ENCODE measurements around the gene CLMN. TPM values are rescaled to one million over a fixed set of nuclear protein-coding genes. Genes with fewer than 3 reads are reported as not detected.

CLMN gene
- total and polyA plus RNA-seq, 2 of the 4 experiments (the other 2 are of a cell fraction), result 0.10 to 0.18 TPM

- Histone ChIP-seq H3K79me1 (ENCODE audit: low read depth in 1 of 2, low read length in 2 of 2) (no peaks in the 10 kb centered on the region), H2BK20ac (ENCODE audit: low read depth, low read length) (no peak overlapping the region), H4K5ac (ENCODE audit: low read depth, low read length) (no peak overlapping the region), H3K4me2 (ENCODE audit: low read depth, low read length) (no peak overlapping the region), H3K14ac (replicated peaks; ENCODE audit: low read depth, low read length) (no peak overlapping the region), H4K20me1 (ENCODE audit: insufficient read depth, low read length) (no peaks in the 10 kb centered on the region), H3K4ac (ENCODE audit: low read depth, low read length) (no peak overlapping the region), H3K4me1 (ENCODE audit: control insufficient read depth, insufficient read depth, low read length) (peaks cover 2% of the 10 kb centered on the region; the same call in 1 of the 2 replicates), H3K56ac (ENCODE audit: extremely low read depth, insufficient read depth, low read length) (no peak overlapping the region), H3K4me3 (ENCODE audit: insufficient read depth, low read depth, low read length) (no peak overlapping the region), H3K9me3 (ENCODE audit: control insufficient read depth, insufficient read depth, low read length) (no peaks in the 10 kb centered on the region; the same call in 1 of the 2 replicates), H3K36me3 (ENCODE audit: control insufficient read depth, insufficient read depth, low read length) (no peaks in the 10 kb centered on the region), H2BK5ac (ENCODE audit: low read depth, low read length, poor library complexity, severe bottlenecking) (no peak overlapping the region), H4K91ac (ENCODE audit: insufficient read depth, low read depth, low read length) (no peak overlapping the region), H3K27me3 (ENCODE audit: control insufficient read depth, insufficient read depth, low read length) (peaks cover 4% of the 10 kb centered on the region; the same call in 1 of the 2 replicates), H2AK9ac (replicated peaks; ENCODE audit: low read depth, low read length, poor library complexity) (no peak overlapping the region), H2AFZ (replicated peaks; ENCODE audit: low read length, poor library complexity) (no peak overlapping the region), H3K9ac (ENCODE audit: low read depth, low read length) (no peak overlapping the region), H3K9me1 (ENCODE audit: insufficient read depth, low read length) (no peaks in the 10 kb centered on the region), H3K23ac (ENCODE audit: low read depth, low read length) (no peak overlapping the region), H4K8ac (ENCODE audit: low read depth in 2 of 2, low read length in 2 of 2) (no peak overlapping the region), H2AK5ac (ENCODE audit: low read depth, low read length) (no peak overlapping the region), H2BK15ac (ENCODE audit: low read depth, low read length) (no peak overlapping the region), H3K27ac (ENCODE audit: insufficient read depth, low read length) (no peak overlapping the region), H3K18ac (ENCODE audit: low read depth, low read length) (no peak overlapping the region), H2BK120ac (ENCODE audit: low read depth, low read length) (no peak overlapping the region)
- dilution Hi-C loops (cut with HindIII; ENCODE audit: low sequenced_read_pairs, unreplicated experiment) (no loop called here), intact Hi-C loops (cut with micrococcal nuclease) (no loop called here), in situ Hi-C loops (cut with MboI; ENCODE audit: low sequenced_read_pairs) (no loop called here)
- 47% methylated on average over 3 of the region's 10 CpGs; no CpG with 5 or more reads in 1 of the 2 experiments for WGBS, 2 experiments (ENCODE audit: extremely low coverage in 2 of 2, insufficient read length in 1 of 2)
- BruUV-seq (replicated peaks), result no TSS peak
- ChIA-PET CTCF (no interaction called here), POLR2A (ENCODE audit: unreplicated experiment) (no interaction called here)
- TF ChIP-seq, protein P1, sequence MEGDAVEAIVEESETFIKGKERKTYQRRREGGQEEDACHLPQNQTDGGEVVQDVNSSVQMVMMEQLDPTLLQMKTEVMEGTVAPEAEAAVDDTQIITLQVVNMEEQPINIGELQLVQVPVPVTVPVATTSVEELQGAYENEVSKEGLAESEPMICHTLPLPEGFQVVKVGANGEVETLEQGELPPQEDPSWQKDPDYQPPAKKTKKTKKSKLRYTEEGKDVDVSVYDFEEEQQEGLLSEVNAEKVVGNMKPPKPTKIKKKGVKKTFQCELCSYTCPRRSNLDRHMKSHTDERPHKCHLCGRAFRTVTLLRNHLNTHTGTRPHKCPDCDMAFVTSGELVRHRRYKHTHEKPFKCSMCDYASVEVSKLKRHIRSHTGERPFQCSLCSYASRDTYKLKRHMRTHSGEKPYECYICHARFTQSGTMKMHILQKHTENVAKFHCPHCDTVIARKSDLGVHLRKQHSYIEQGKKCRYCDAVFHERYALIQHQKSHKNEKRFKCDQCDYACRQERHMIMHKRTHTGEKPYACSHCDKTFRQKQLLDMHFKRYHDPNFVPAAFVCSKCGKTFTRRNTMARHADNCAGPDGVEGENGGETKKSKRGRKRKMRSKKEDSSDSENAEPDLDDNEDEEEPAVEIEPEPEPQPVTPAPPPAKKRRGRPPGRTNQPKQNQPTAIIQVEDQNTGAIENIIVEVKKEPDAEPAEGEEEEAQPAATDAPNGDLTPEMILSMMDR (conservative IDR thresholded peaks at IDR 0.05; ENCODE audit: low read depth, low read length), result no peak
- TF ChIP-seq SMC3 (IDR thresholded peaks at IDR 0.05; ENCODE audit: low read depth, low read length) (no peak), MAFK (IDR thresholded peaks at IDR 0.05; ENCODE audit: low read depth, low read length) (no peak)
- DNase-seq, result no peak
- no peak for ATAC-seq (ENCODE audit: low read depth)
Observed at GRCh38 chr14:95302667-95303506, 16.8 kb downstream of the CLMN start.

All from IMR-90 (cell line).